BJ (cell line): ENCODE measurements around the gene ZMIZ2. TPM values are rescaled to one million over a fixed set of nuclear protein-coding genes. Genes with fewer than 3 reads are reported as not detected.
"Not testable (repeated sequence)": the region's sequence is repeated elsewhere in the genome, so short reads cannot be mapped to it uniquely, and the experiment has no call there.

Experiments used
- CTCF ChIA-PET: fragments of 350-600 bp; formaldehyde crosslinking; extraction: SDS; loops from one replicate; lab custom pipeline; 2021; ENCODE audit warnings: antibody characterized with exemption, inconsistent platforms; lab: Yijun Ruan, JAX
- POLR2A ChIA-PET: fragments of 300-600 bp; sonication (Branson Sonifier 250); formaldehyde crosslinking; extraction: SDS; loops from one replicate; lab custom pipeline; 2021; ENCODE audit warnings: antibody characterized with exemption; lab: Charles Lee
- DNase-seq: peaks from one replicate; pipeline ENCODE4 v3.0.0-alpha.2; 2011; ENCODE audit warnings: low read depth
- H3K27me3 ChIP-seq: 2 replicates; pipeline ENCODE4 v1.6.0; 2011; ENCODE audit warnings: low read length; ENCODE audit not compliant: control insufficient read depth, insufficient read depth
- H3K36me3 ChIP-seq: 2 replicates; pipeline ENCODE4 v1.5.1; 2011; ENCODE audit warnings: low read length; ENCODE audit not compliant: control insufficient read depth, insufficient read depth
- H3K4me3 ChIP-seq: 2 replicates; pipeline ENCODE4 v1.5.1; 2011; ENCODE audit warnings: low read depth, mild to moderate bottlenecking, control low read depth, low read length
- CTCF ChIP-seq: IDR thresholded peaks from 2 replicates; pipeline ENCODE4 v1.5.1; 2011; ENCODE audit warnings: low read depth, mild to moderate bottlenecking, control low read depth, inconsistent platforms, low read length, moderate library complexity; ENCODE audit not compliant: insufficient read depth
- polyA plus RNA-seq: library from polyadenylated mRNA; depleted of rRNA; stranded (reverse); fragments of >200 nt; gene quantifications from 2 replicates; pipeline ENCODE4 v1.2.3, GENCODE V29; 2011

The ZMIZ2 gene
- polyA plus RNA-seq, 1 experiment, result 7.4 TPM

GRCh38 chr7:44769776-44770294 is 21.2 kb downstream of the ZMIZ2 start:
- Histone ChIP-seq H3K4me3 (no peak overlapping the region), H3K36me3 (peaks cover 22% of the 10 kb centered on the region), H3K27me3 (no peaks in the 10 kb centered on the region)
- TF ChIP-seq CTCF, result no peak
- POLR2A ChIA-PET, result interaction anchor here (0.6 kb wide), 2 partner anchors 35 to 274 kb away, joined by 3 to 5 read pairs; no protein-coding TSS in a partner anchor
- DNase-seq, result peak; percentile 41
- CTCF ChIA-PET, result no interaction called here

GRCh38 chr7:44771358-44771757 is 22.7 kb downstream of the ZMIZ2 start:
- Histone ChIP-seq H3K27me3 (peaks cover 5% of the 10 kb centered on the region), H3K36me3 (peaks cover 8% of the 10 kb centered on the region; the same call in 1 of the 2 replicates), H3K4me3 (no peak overlapping the region)
- ChIA-PET CTCF (interaction anchor here (0.8 to 1.1 kb wide), 2 partner anchors 18 to 20 kb away, joined by 3 to 4 read pairs; no protein-coding TSS in a partner anchor), POLR2A (no interaction called here)
- no peak for DNase-seq
- no peak for TF ChIP-seq CTCF

GRCh38 chr7:44772440-44772839 is 23.8 kb downstream of the ZMIZ2 start:
- ChIA-PET CTCF (interaction anchor here (0.8 to 1.3 kb wide), 3 partner anchors 17 to 186 kb away, joined by 3 to 4 read pairs (median 3); no protein-coding TSS in a partner anchor), POLR2A (no interaction called here)
- no peak for TF ChIP-seq CTCF
- H3K36me3 ChIP-seq, result 0 out of 2 replicates have a peak, but pooled peaks cover 2% of the 10 kb centered on the region
- H3K27me3 ChIP-seq, result peaks cover 5% of the 10 kb centered on the region
- no peak overlapping the region for H3K4me3 ChIP-seq
- DNase-seq, result no peak

- ChIA-PET POLR2A (no interaction called here), CTCF (interaction anchor here (1.2 to 1.3 kb wide), 2 partner anchors 19 to 186 kb away, joined by 3 read pairs; no protein-coding TSS in a partner anchor)
- peaks cover 5% of the 10 kb centered on the region for H3K27me3 ChIP-seq
- TF ChIP-seq CTCF, result no peak
- no peak overlapping the region for H3K4me3 ChIP-seq
- no peaks in the 10 kb centered on the region for H3K36me3 ChIP-seq
- DNase-seq, result no peak
Observed at GRCh38 chr7:44772867-44773266, 24.2 kb downstream of the ZMIZ2 start.

GRCh38 chr7:44774486-44774885 is 25.8 kb downstream of the ZMIZ2 start:
- POLR2A ChIA-PET, DNase-seq, H3K4me3 ChIP-seq, H3K36me3 ChIP-seq, H3K27me3 ChIP-seq: not testable (repeated sequence)
- CTCF ChIA-PET, result interaction anchor here (0.9 kb wide), 2 partner anchors 21 to 118 kb away, joined by 3 to 4 read pairs; no protein-coding TSS in a partner anchor
